IMR-90 (cell line): ENCODE measurements around the gene AAGAB. TPM values are rescaled to one million over a fixed set of nuclear protein-coding genes. Genes with fewer than 3 reads are reported as not detected.

Experiments
- ATAC-seq: fragments of 200-7000 bp; cut with Tn5 transposase; 2 replicates; pipeline ENCODE4 v1.9.1; 2020; ENCODE audit warnings: low read depth, mild to moderate bottlenecking, moderate library complexity
- BruUV-seq: library from RNA; stranded (reverse); fragments of 400-500 nt; replicated peaks from 2 replicates; lab custom pipeline; 2021; lab: Mats Ljungman, UMichigan
- CTCF ChIA-PET: fragments of 300-600 bp; formaldehyde crosslinking; extraction: SDS; loops from one replicate; lab custom pipeline; 2021; ENCODE audit warnings: antibody characterized with exemption; lab: Yijun Ruan, JAX
- POLR2A ChIA-PET: fragments of 300-600 bp; sonication (Branson Sonifier 250); formaldehyde crosslinking; loops from one replicate; lab custom pipeline; 2022; ENCODE audit warnings: antibody characterized with exemption; ENCODE audit not compliant: unreplicated experiment; lab: Charles Lee
- DNase-seq: peaks from one replicate; pipeline ENCODE4 v3.0.0; 2013
- H2AFZ ChIP-seq: replicated peaks from 2 replicates; pipeline ENCODE3; 2013; ENCODE audit warnings: low read length, mild to moderate bottlenecking; ENCODE audit not compliant: poor library complexity
- H2AK5ac ChIP-seq: 2 replicates; pipeline ENCODE4 v1.6.1; 2013; ENCODE audit warnings: low read depth, low read length, inconsistent platforms
- H2AK9ac ChIP-seq: replicated peaks from 2 replicates; pipeline ENCODE3; 2013; ENCODE audit warnings: mild to moderate bottlenecking, low read depth, low read length, moderate library complexity; ENCODE audit not compliant: poor library complexity
- H2BK120ac ChIP-seq: 2 replicates; pipeline ENCODE4 v1.6.1; 2013; ENCODE audit warnings: low read depth, low read length, inconsistent platforms
- H2BK15ac ChIP-seq: 3 replicates; pipeline ENCODE4 v1.6.1; 2013; ENCODE audit warnings: low read depth, low read length, inconsistent platforms
- H2BK20ac ChIP-seq: 2 replicates; pipeline ENCODE4 v1.6.1; 2013; ENCODE audit warnings: low read depth, mild to moderate bottlenecking, inconsistent platforms, low read length, moderate library complexity
- H2BK5ac ChIP-seq: 2 replicates; pipeline ENCODE4 v1.6.1; 2013; ENCODE audit warnings: mild to moderate bottlenecking, low read depth, low read length, inconsistent platforms; ENCODE audit not compliant: poor library complexity, severe bottlenecking
- H3K14ac ChIP-seq: replicated peaks from 2 replicates; pipeline ENCODE4 v1.6.1; 2013; ENCODE audit warnings: low read depth, low read length, inconsistent platforms
- H3K18ac ChIP-seq: 2 replicates; pipeline ENCODE4 v1.6.1; 2013; ENCODE audit warnings: low read depth, low read length, control low read depth
- H3K23ac ChIP-seq: 2 replicates; pipeline ENCODE4 v1.6.1; 2013; ENCODE audit warnings: low read depth, low read length, inconsistent platforms
- H3K27ac ChIP-seq: 2 replicates; pipeline ENCODE4 v1.5.1; 2013; ENCODE audit warnings: mild to moderate bottlenecking, control low read depth, low read length; ENCODE audit not compliant: insufficient read depth
- H3K27me3 ChIP-seq: 2 replicates; pipeline ENCODE4 v1.6.1; 2013; ENCODE audit warnings: low read length; ENCODE audit not compliant: control insufficient read depth, insufficient read depth
- H3K36me3 ChIP-seq: 2 replicates; pipeline ENCODE4 v1.6.1; 2013; ENCODE audit warnings: low read length, mixed read lengths; ENCODE audit not compliant: control insufficient read depth, insufficient read depth
- H3K4ac ChIP-seq: 2 replicates; pipeline ENCODE4 v1.6.1; 2013; ENCODE audit warnings: low read depth, low read length, inconsistent platforms
- H3K4me1 ChIP-seq: 2 replicates; pipeline ENCODE4 v1.6.1; 2013; ENCODE audit warnings: low read length, mixed read lengths; ENCODE audit not compliant: control insufficient read depth, insufficient read depth
- H3K4me2 ChIP-seq: 2 replicates; pipeline ENCODE4 v1.6.1; 2013; ENCODE audit warnings: low read depth, mild to moderate bottlenecking, control low read depth, low read length, moderate library complexity
- H3K4me3 ChIP-seq: 2 replicates; pipeline ENCODE4 v1.5.1; 2013; ENCODE audit warnings: low read depth, mild to moderate bottlenecking, control low read depth, low read length, moderate library complexity; ENCODE audit not compliant: insufficient read depth
- H3K56ac ChIP-seq: 2 replicates; pipeline ENCODE4 v1.6.1; 2013; ENCODE audit warnings: low read length, inconsistent platforms; ENCODE audit not compliant: insufficient read depth; ENCODE audit errors: extremely low read depth
- H3K79me1 ChIP-seq, 2 experiments: 2 replicates each; pipeline ENCODE4 v1.6.1; 2013; ENCODE audit warnings: low read length in 2 of 2, inconsistent platforms in 1 of 2, low read depth in 1 of 2
- H3K9ac ChIP-seq: 2 replicates; pipeline ENCODE4 v1.6.1; 2013; ENCODE audit warnings: low read depth, low read length, control low read depth
- H3K9me1 ChIP-seq: 2 replicates; pipeline ENCODE4 v1.6.1; 2013; ENCODE audit warnings: low read length, inconsistent platforms; ENCODE audit not compliant: insufficient read depth
- H3K9me3 ChIP-seq: 2 replicates; pipeline ENCODE4 v1.6.1; 2013; ENCODE audit warnings: low read length; ENCODE audit not compliant: control insufficient read depth, insufficient read depth
- H4K20me1 ChIP-seq: 2 replicates; pipeline ENCODE4 v1.6.1; 2013; ENCODE audit warnings: low read length, inconsistent platforms; ENCODE audit not compliant: insufficient read depth
- H4K5ac ChIP-seq: 2 replicates; pipeline ENCODE4 v1.6.1; 2013; ENCODE audit warnings: mild to moderate bottlenecking, low read depth, low read length, control low read depth
- H4K8ac ChIP-seq, 2 experiments: 2 replicates each; pipeline ENCODE4 v1.6.1; 2013; ENCODE audit warnings: low read depth in 2 of 2, low read length in 2 of 2, control low read depth in 1 of 2, inconsistent platforms in 1 of 2
- H4K91ac ChIP-seq: 2 replicates; pipeline ENCODE4 v1.6.1; 2013; ENCODE audit warnings: low read depth, low read length, inconsistent platforms; ENCODE audit not compliant: insufficient read depth
- BHLHE40 ChIP-seq: fragments of 150-350 bp; IDR thresholded peaks from 2 replicates; pipeline ENCODE4 v1.6.1; 2016; ENCODE audit warnings: mild to moderate bottlenecking, low read depth, low read length
- CEBPB ChIP-seq: IDR thresholded peaks from 2 replicates; pipeline ENCODE4 v1.6.1; 2012; ENCODE audit warnings: low read depth, low read length, improper control_type of control experiment
- CHD1 ChIP-seq: IDR thresholded peaks from 2 replicates; pipeline ENCODE4 v1.6.1; 2012; ENCODE audit warnings: low read depth, low read length, improper control_type of control experiment
- MAFK ChIP-seq: IDR thresholded peaks from 2 replicates; pipeline ENCODE4 v1.6.1; 2012; ENCODE audit warnings: low read depth, low read length, improper control_type of control experiment
- MAZ ChIP-seq: IDR thresholded peaks from 2 replicates; pipeline ENCODE4 v1.6.1; 2012; ENCODE audit warnings: low read depth, mild to moderate bottlenecking, low read length, improper control_type of control experiment, moderate library complexity, borderline replicate concordance
- MXI1 ChIP-seq: IDR thresholded peaks from 2 replicates; pipeline ENCODE4 v1.6.1; 2012; ENCODE audit warnings: low read depth, mild to moderate bottlenecking, low read length, moderate library complexity, borderline replicate concordance
- NFE2L2 ChIP-seq: fragments of 150-350 bp; IDR thresholded peaks from 2 replicates; pipeline ENCODE4 v1.6.1; 2016; ENCODE audit warnings: low read depth, mild to moderate bottlenecking, low read length
- POLR2A ChIP-seq: IDR thresholded peaks from 2 replicates; pipeline ENCODE4 v1.6.1; 2012; ENCODE audit warnings: mild to moderate bottlenecking, low read depth, low read length
- RAD21 ChIP-seq: IDR thresholded peaks from 2 replicates; pipeline ENCODE4 v1.6.1; 2012; ENCODE audit warnings: low read length, improper control_type of control experiment
- RFX5 ChIP-seq: IDR thresholded peaks from 2 replicates; pipeline ENCODE4 v1.8.0; 2012; ENCODE audit warnings: low read depth, mild to moderate bottlenecking, low read length, moderate library complexity
- WGBS, 2 experiments: methylation state at CpG; one replicate each; pipeline versions ENCODE4 v1.1.5 to v1.1.7; 2013; ENCODE audit warnings: missing lambda C conversion rate in 2 of 2; ENCODE audit not compliant: insufficient read length in 1 of 2; ENCODE audit errors: extremely low coverage in 2 of 2; 5-methylcytosine and 5-hydroxymethylcytosine counted together
- dilution Hi-C: fragments of 300-500 bp; cut with HindIII; formaldehyde crosslinking; loops from one replicate; pipeline ENCODE4 v1.14.3; 2018; ENCODE audit warnings: low sequenced_read_pairs; ENCODE audit not compliant: unreplicated experiment
- in situ Hi-C: fragments of 300-500 bp; cut with MboI; formaldehyde crosslinking; loops from 3 replicates; pipeline ENCODE4 v1.14.3; 2019; ENCODE audit warnings: low sequenced_read_pairs, inconsistent platforms, mixed read lengths
- intact Hi-C: fragments of 100-400 bp; cut with micrococcal nuclease; formaldehyde crosslinking; loops from 2 replicates; pipeline ENCODE4 v1.10.0; 2022
- polyA plus RNA-seq, 3 experiments: library from polyadenylated mRNA; depleted of rRNA; stranded (reverse); fragments of >200 nt; gene quantifications; 2 replicates each; pipeline ENCODE4 v1.2.3, GENCODE V29; 2012; ENCODE audit warnings: low replicate concordance in 1 of 3
- total RNA-seq: library from RNA; depleted of rRNA; stranded (reverse); fragments of >200 nt; gene quantifications from 2 replicates; pipeline ENCODE4 v1.2.3, GENCODE V29; 2012
- TF ChIP-seq, protein P1 (sequence below): fragments of 150-350 bp; IDR thresholded peaks from 2 replicates; pipeline ENCODE4 v1.6.1; 2017; ENCODE audit warnings: mild to moderate bottlenecking, antibody characterized with exemption, low read length, low read depth
- TF ChIP-seq, protein P2 (sequence below): conservative IDR thresholded peaks from 2 replicates; pipeline ENCODE4 v1.5.1; 2012; ENCODE audit warnings: mild to moderate bottlenecking, low read depth, low read length, improper control_type of control experiment
- TF ChIP-seq, protein P3 (sequence below): fragments of 150-350 bp; IDR thresholded peaks from 2 replicates; pipeline ENCODE4 v1.6.1; 2016; ENCODE audit warnings: low read depth, mild to moderate bottlenecking, low read length, moderate library complexity, borderline replicate concordance

AAGAB gene
- total and polyA plus RNA-seq, 2 of the 4 experiments (the other 2 are of a cell fraction), result 26.1 to 69.7 TPM

DNA sequence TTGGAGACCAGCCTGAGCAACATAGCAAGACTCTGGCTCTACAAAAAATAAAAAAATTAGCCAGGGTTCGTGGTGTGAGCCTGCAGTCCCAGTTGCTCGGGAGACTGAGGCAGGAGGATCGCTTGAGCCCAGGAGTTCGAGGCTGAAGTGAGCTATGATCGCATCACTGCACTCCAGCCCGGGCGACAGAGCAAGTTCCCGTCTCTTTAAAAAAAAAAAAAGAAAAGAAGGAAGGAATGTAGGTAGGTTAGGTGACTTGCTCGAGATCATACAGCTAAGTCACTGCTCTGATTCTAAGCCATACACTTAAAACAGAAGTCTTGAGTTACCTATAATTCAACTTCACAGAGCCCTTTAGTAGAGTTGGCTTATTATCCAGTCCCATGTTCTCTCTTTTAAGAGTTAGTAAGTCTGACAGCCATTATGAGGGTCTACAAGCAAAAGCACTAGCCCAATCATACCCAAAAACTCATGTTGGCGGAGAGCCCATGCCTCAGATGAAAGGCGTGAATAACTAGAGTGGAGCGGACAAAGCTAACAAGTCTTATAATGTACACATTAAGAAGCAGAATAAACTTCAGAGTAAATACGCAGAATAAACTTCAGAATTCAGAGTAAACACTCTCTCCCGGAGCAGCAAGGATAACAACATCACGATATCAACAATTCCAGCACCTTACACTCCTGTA is 768 bp downstream of the AAGAB start:
- Histone ChIP-seq H2AFZ (peak overlapping the region; percentile 98), H2BK120ac (peak overlapping the region; percentile 42; the same call in 1 of the 2 replicates), H4K8ac (peak overlapping the region; percentile 12 to 76), H3K56ac (peak overlapping the region; percentile 72), H2BK5ac (peak overlapping the region; percentile 75), H3K9me1 (0 out of 2 replicates have a peak, but pooled peaks cover 4% of the 10 kb centered on the region), H2AK5ac (peak overlapping the region; percentile 5), H2BK20ac (no peak overlapping the region), H3K18ac (peak overlapping the region; percentile 35), H3K4ac (peak overlapping the region; percentile 61), H3K4me3 (peak overlapping the region; percentile 57), H3K79me1 (peaks cover 9 to 52% of the 10 kb centered on the region in 2 experiments), H4K91ac (peak overlapping the region; percentile 63), H3K9ac (peak overlapping the region; percentile 92), H4K20me1 (peaks cover 4% of the 10 kb centered on the region; the same call in 1 of the 2 replicates), H3K23ac (peak overlapping the region; percentile 63), H2BK15ac (peak overlapping the region; percentile 5; the same call in 1 of the 3 replicates), H3K27me3 (no peaks in the 10 kb centered on the region), H4K5ac (peak overlapping the region; percentile 35; the same call in 1 of the 2 replicates), H2AK9ac (peak overlapping the region; percentile 68), H3K4me2 (peak overlapping the region; percentile 97), H3K14ac (peak overlapping the region; percentile 67), H3K36me3 (no peaks in the 10 kb centered on the region), H3K27ac (peak overlapping the region; percentile 83), H3K4me1 (peaks cover 2% of the 10 kb centered on the region; the same call in 1 of the 2 replicates), H3K9me3 (no peaks in the 10 kb centered on the region)
- BruUV-seq, result no TSS peak
- ChIA-PET POLR2A (no interaction called here), CTCF (no interaction called here)
- in situ Hi-C loops (no loop called here), dilution Hi-C loops (no loop called here), intact Hi-C loops (loop anchor here (2.0 to 5.0 kb wide), 2 partner anchors 41 to 307 kb away; no protein-coding TSS in a partner anchor)
- TF ChIP-seq BHLHE40 (no peak), CEBPB (no peak), MAFK (no peak), RAD21 (no peak), CHD1 (no peak), MAZ (no peak), MXI1 (no peak), NFE2L2 (no peak), POLR2A (no peak), RFX5 (no peak)
- TF ChIP-seq, protein P1, sequence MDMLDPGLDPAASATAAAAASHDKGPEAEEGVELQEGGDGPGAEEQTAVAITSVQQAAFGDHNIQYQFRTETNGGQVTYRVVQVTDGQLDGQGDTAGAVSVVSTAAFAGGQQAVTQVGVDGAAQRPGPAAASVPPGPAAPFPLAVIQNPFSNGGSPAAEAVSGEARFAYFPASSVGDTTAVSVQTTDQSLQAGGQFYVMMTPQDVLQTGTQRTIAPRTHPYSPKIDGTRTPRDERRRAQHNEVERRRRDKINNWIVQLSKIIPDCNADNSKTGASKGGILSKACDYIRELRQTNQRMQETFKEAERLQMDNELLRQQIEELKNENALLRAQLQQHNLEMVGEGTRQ, result no peak
- TF ChIP-seq, protein P2, sequence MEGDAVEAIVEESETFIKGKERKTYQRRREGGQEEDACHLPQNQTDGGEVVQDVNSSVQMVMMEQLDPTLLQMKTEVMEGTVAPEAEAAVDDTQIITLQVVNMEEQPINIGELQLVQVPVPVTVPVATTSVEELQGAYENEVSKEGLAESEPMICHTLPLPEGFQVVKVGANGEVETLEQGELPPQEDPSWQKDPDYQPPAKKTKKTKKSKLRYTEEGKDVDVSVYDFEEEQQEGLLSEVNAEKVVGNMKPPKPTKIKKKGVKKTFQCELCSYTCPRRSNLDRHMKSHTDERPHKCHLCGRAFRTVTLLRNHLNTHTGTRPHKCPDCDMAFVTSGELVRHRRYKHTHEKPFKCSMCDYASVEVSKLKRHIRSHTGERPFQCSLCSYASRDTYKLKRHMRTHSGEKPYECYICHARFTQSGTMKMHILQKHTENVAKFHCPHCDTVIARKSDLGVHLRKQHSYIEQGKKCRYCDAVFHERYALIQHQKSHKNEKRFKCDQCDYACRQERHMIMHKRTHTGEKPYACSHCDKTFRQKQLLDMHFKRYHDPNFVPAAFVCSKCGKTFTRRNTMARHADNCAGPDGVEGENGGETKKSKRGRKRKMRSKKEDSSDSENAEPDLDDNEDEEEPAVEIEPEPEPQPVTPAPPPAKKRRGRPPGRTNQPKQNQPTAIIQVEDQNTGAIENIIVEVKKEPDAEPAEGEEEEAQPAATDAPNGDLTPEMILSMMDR, result no peak
- TF ChIP-seq, protein P3, sequence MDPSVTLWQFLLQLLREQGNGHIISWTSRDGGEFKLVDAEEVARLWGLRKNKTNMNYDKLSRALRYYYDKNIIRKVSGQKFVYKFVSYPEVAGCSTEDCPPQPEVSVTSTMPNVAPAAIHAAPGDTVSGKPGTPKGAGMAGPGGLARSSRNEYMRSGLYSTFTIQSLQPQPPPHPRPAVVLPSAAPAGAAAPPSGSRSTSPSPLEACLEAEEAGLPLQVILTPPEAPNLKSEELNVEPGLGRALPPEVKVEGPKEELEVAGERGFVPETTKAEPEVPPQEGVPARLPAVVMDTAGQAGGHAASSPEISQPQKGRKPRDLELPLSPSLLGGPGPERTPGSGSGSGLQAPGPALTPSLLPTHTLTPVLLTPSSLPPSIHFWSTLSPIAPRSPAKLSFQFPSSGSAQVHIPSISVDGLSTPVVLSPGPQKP, result no peak
- peak; percentile 31 for DNase-seq
- no peak for ATAC-seq
- 46% methylated on average over 7 of the region's 15 CpGs; no CpG with 5 or more reads in 1 of the 2 experiments for WGBS, 2 experiments
